IMR-90 (cell line): ENCODE results near the gene ARMH3. TPM values are rescaled to one million over a fixed set of nuclear protein-coding genes. Genes with fewer than 3 reads are reported as not detected.
A peak's percentile ranks its signal among the peaks of the same experiment; 100 is the strongest.

Experiments used
- ATAC-seq: fragments of 200-7000 bp; cut with Tn5 transposase; 2 replicates; pipeline ENCODE4 v1.9.1; 2020; ENCODE audit warnings: low read depth, mild to moderate bottlenecking, moderate library complexity
- BruUV-seq: library from RNA; stranded (reverse); fragments of 400-500 nt; replicated peaks from 2 replicates; lab custom pipeline; 2021; lab: Mats Ljungman, UMichigan
- CTCF ChIA-PET: fragments of 300-600 bp; formaldehyde crosslinking; extraction: SDS; loops from one replicate; lab custom pipeline; 2021; ENCODE audit warnings: antibody characterized with exemption; lab: Yijun Ruan, JAX
- POLR2A ChIA-PET: fragments of 300-600 bp; sonication (Branson Sonifier 250); formaldehyde crosslinking; loops from one replicate; lab custom pipeline; 2022; ENCODE audit warnings: antibody characterized with exemption; ENCODE audit not compliant: unreplicated experiment; lab: Charles Lee
- DNase-seq: peaks from one replicate; pipeline ENCODE4 v3.0.0; 2013
- H2AFZ ChIP-seq: replicated peaks from 2 replicates; pipeline ENCODE3; 2013; ENCODE audit warnings: low read length, mild to moderate bottlenecking; ENCODE audit not compliant: poor library complexity
- H2AK5ac ChIP-seq: 2 replicates; pipeline ENCODE4 v1.6.1; 2013; ENCODE audit warnings: low read depth, low read length, inconsistent platforms
- H2AK9ac ChIP-seq: replicated peaks from 2 replicates; pipeline ENCODE3; 2013; ENCODE audit warnings: mild to moderate bottlenecking, low read depth, low read length, moderate library complexity; ENCODE audit not compliant: poor library complexity
- H2BK120ac ChIP-seq: 2 replicates; pipeline ENCODE4 v1.6.1; 2013; ENCODE audit warnings: low read depth, low read length, inconsistent platforms
- H2BK15ac ChIP-seq: 3 replicates; pipeline ENCODE4 v1.6.1; 2013; ENCODE audit warnings: low read depth, low read length, inconsistent platforms
- H2BK20ac ChIP-seq: 2 replicates; pipeline ENCODE4 v1.6.1; 2013; ENCODE audit warnings: low read depth, mild to moderate bottlenecking, inconsistent platforms, low read length, moderate library complexity
- H2BK5ac ChIP-seq: 2 replicates; pipeline ENCODE4 v1.6.1; 2013; ENCODE audit warnings: mild to moderate bottlenecking, low read depth, low read length, inconsistent platforms; ENCODE audit not compliant: poor library complexity, severe bottlenecking
- H3K14ac ChIP-seq: replicated peaks from 2 replicates; pipeline ENCODE4 v1.6.1; 2013; ENCODE audit warnings: low read depth, low read length, inconsistent platforms
- H3K18ac ChIP-seq: 2 replicates; pipeline ENCODE4 v1.6.1; 2013; ENCODE audit warnings: low read depth, low read length, control low read depth
- H3K23ac ChIP-seq: 2 replicates; pipeline ENCODE4 v1.6.1; 2013; ENCODE audit warnings: low read depth, low read length, inconsistent platforms
- H3K27ac ChIP-seq: 2 replicates; pipeline ENCODE4 v1.5.1; 2013; ENCODE audit warnings: mild to moderate bottlenecking, control low read depth, low read length; ENCODE audit not compliant: insufficient read depth
- H3K27me3 ChIP-seq: 2 replicates; pipeline ENCODE4 v1.6.1; 2013; ENCODE audit warnings: low read length; ENCODE audit not compliant: control insufficient read depth, insufficient read depth
- H3K36me3 ChIP-seq: 2 replicates; pipeline ENCODE4 v1.6.1; 2013; ENCODE audit warnings: low read length, mixed read lengths; ENCODE audit not compliant: control insufficient read depth, insufficient read depth
- H3K4ac ChIP-seq: 2 replicates; pipeline ENCODE4 v1.6.1; 2013; ENCODE audit warnings: low read depth, low read length, inconsistent platforms
- H3K4me1 ChIP-seq: 2 replicates; pipeline ENCODE4 v1.6.1; 2013; ENCODE audit warnings: low read length, mixed read lengths; ENCODE audit not compliant: control insufficient read depth, insufficient read depth
- H3K4me2 ChIP-seq: 2 replicates; pipeline ENCODE4 v1.6.1; 2013; ENCODE audit warnings: low read depth, mild to moderate bottlenecking, control low read depth, low read length, moderate library complexity
- H3K4me3 ChIP-seq: 2 replicates; pipeline ENCODE4 v1.5.1; 2013; ENCODE audit warnings: low read depth, mild to moderate bottlenecking, control low read depth, low read length, moderate library complexity; ENCODE audit not compliant: insufficient read depth
- H3K56ac ChIP-seq: 2 replicates; pipeline ENCODE4 v1.6.1; 2013; ENCODE audit warnings: low read length, inconsistent platforms; ENCODE audit not compliant: insufficient read depth; ENCODE audit errors: extremely low read depth
- H3K79me1 ChIP-seq, 2 experiments: 2 replicates each; pipeline ENCODE4 v1.6.1; 2013; ENCODE audit warnings: low read length in 2 of 2, inconsistent platforms in 1 of 2, low read depth in 1 of 2
- H3K9ac ChIP-seq: 2 replicates; pipeline ENCODE4 v1.6.1; 2013; ENCODE audit warnings: low read depth, low read length, control low read depth
- H3K9me1 ChIP-seq: 2 replicates; pipeline ENCODE4 v1.6.1; 2013; ENCODE audit warnings: low read length, inconsistent platforms; ENCODE audit not compliant: insufficient read depth
- H3K9me3 ChIP-seq: 2 replicates; pipeline ENCODE4 v1.6.1; 2013; ENCODE audit warnings: low read length; ENCODE audit not compliant: control insufficient read depth, insufficient read depth
- H4K20me1 ChIP-seq: 2 replicates; pipeline ENCODE4 v1.6.1; 2013; ENCODE audit warnings: low read length, inconsistent platforms; ENCODE audit not compliant: insufficient read depth
- H4K5ac ChIP-seq: 2 replicates; pipeline ENCODE4 v1.6.1; 2013; ENCODE audit warnings: mild to moderate bottlenecking, low read depth, low read length, control low read depth
- H4K8ac ChIP-seq, 2 experiments: 2 replicates each; pipeline ENCODE4 v1.6.1; 2013; ENCODE audit warnings: low read depth in 2 of 2, low read length in 2 of 2, control low read depth in 1 of 2, inconsistent platforms in 1 of 2
- H4K91ac ChIP-seq: 2 replicates; pipeline ENCODE4 v1.6.1; 2013; ENCODE audit warnings: low read depth, low read length, inconsistent platforms; ENCODE audit not compliant: insufficient read depth
- BHLHE40 ChIP-seq: fragments of 150-350 bp; IDR thresholded peaks from 2 replicates; pipeline ENCODE4 v1.6.1; 2016; ENCODE audit warnings: mild to moderate bottlenecking, low read depth, low read length
- CEBPB ChIP-seq: IDR thresholded peaks from 2 replicates; pipeline ENCODE4 v1.6.1; 2012; ENCODE audit warnings: low read depth, low read length, improper control_type of control experiment
- CHD1 ChIP-seq: IDR thresholded peaks from 2 replicates; pipeline ENCODE4 v1.6.1; 2012; ENCODE audit warnings: low read depth, low read length, improper control_type of control experiment
- CTCF ChIP-seq: conservative IDR thresholded peaks from 2 replicates; pipeline ENCODE4 v1.5.1; 2012; ENCODE audit warnings: mild to moderate bottlenecking, low read depth, low read length, improper control_type of control experiment
- ELK1 ChIP-seq: fragments of 150-350 bp; IDR thresholded peaks from 2 replicates; pipeline ENCODE4 v1.6.1; 2016; ENCODE audit warnings: low read depth, mild to moderate bottlenecking, low read length, moderate library complexity, borderline replicate concordance
- FOS ChIP-seq: fragments of 150-350 bp; IDR thresholded peaks from 2 replicates; pipeline ENCODE4 v1.6.1; 2016; ENCODE audit warnings: low read depth, low read length
- MAFK ChIP-seq: IDR thresholded peaks from 2 replicates; pipeline ENCODE4 v1.6.1; 2012; ENCODE audit warnings: low read depth, low read length, improper control_type of control experiment
- MAZ ChIP-seq: IDR thresholded peaks from 2 replicates; pipeline ENCODE4 v1.6.1; 2012; ENCODE audit warnings: low read depth, mild to moderate bottlenecking, low read length, improper control_type of control experiment, moderate library complexity, borderline replicate concordance
- MXI1 ChIP-seq: IDR thresholded peaks from 2 replicates; pipeline ENCODE4 v1.6.1; 2012; ENCODE audit warnings: low read depth, mild to moderate bottlenecking, low read length, moderate library complexity, borderline replicate concordance
- NFE2L2 ChIP-seq: fragments of 150-350 bp; IDR thresholded peaks from 2 replicates; pipeline ENCODE4 v1.6.1; 2016; ENCODE audit warnings: low read depth, mild to moderate bottlenecking, low read length
- POLR2A ChIP-seq: IDR thresholded peaks from 2 replicates; pipeline ENCODE4 v1.6.1; 2012; ENCODE audit warnings: mild to moderate bottlenecking, low read depth, low read length
- RAD21 ChIP-seq: IDR thresholded peaks from 2 replicates; pipeline ENCODE4 v1.6.1; 2012; ENCODE audit warnings: low read length, improper control_type of control experiment
- RCOR1 ChIP-seq: IDR thresholded peaks from 2 replicates; pipeline ENCODE4 v1.6.1; 2012; ENCODE audit warnings: mild to moderate bottlenecking, low read length, improper control_type of control experiment; ENCODE audit not compliant: insufficient replicate concordance
- RFX5 ChIP-seq: IDR thresholded peaks from 2 replicates; pipeline ENCODE4 v1.8.0; 2012; ENCODE audit warnings: low read depth, mild to moderate bottlenecking, low read length, moderate library complexity
- SMC3 ChIP-seq: fragments of 150-350 bp; IDR thresholded peaks from 2 replicates; pipeline ENCODE4 v1.6.1; 2016; ENCODE audit warnings: low read depth, mild to moderate bottlenecking, antibody characterized with exemption, low read length, moderate library complexity
- WGBS, 2 experiments: methylation state at CpG; one replicate each; pipeline versions ENCODE4 v1.1.5 to v1.1.7; 2013; ENCODE audit warnings: missing lambda C conversion rate in 2 of 2; ENCODE audit not compliant: insufficient read length in 1 of 2; ENCODE audit errors: extremely low coverage in 2 of 2; 5-methylcytosine and 5-hydroxymethylcytosine counted together
- dilution Hi-C: fragments of 300-500 bp; cut with HindIII; formaldehyde crosslinking; loops from one replicate; pipeline ENCODE4 v1.14.3; 2018; ENCODE audit warnings: low sequenced_read_pairs; ENCODE audit not compliant: unreplicated experiment
- in situ Hi-C: fragments of 300-500 bp; cut with MboI; formaldehyde crosslinking; loops from 3 replicates; pipeline ENCODE4 v1.14.3; 2019; ENCODE audit warnings: low sequenced_read_pairs, inconsistent platforms, mixed read lengths
- intact Hi-C: fragments of 100-400 bp; cut with micrococcal nuclease; formaldehyde crosslinking; loops from 2 replicates; pipeline ENCODE4 v1.10.0; 2022
- polyA plus RNA-seq, 3 experiments: library from polyadenylated mRNA; depleted of rRNA; stranded (reverse); fragments of >200 nt; gene quantifications; 2 replicates each; pipeline ENCODE4 v1.2.3, GENCODE V29; 2012; ENCODE audit warnings: low replicate concordance in 1 of 3
- total RNA-seq: library from RNA; depleted of rRNA; stranded (reverse); fragments of >200 nt; gene quantifications from 2 replicates; pipeline ENCODE4 v1.2.3, GENCODE V29; 2012

The ARMH3 gene
- total and polyA plus RNA-seq, 2 of the 4 experiments (the other 2 are of a cell fraction) = 12.1 to 13.1 TPM

- no TSS peak for BruUV-seq
- no peak within 1 kb of the TSS for H3K9ac ChIP-seq
- no peak within 1 kb of the TSS for H3K27ac ChIP-seq
- intact Hi-C loops = loop anchor here (2.0 kb wide), 1 partner anchor 39 kb away; no protein-coding TSS in a partner anchor
- no peak within 1 kb of the TSS for H4K5ac ChIP-seq
- DNase-seq (no peak), ATAC-seq (no peak)
- no peak within 1 kb of the TSS for H2AK9ac ChIP-seq
- peaks cover 4% of the 10 kb centered on the region; the same call in 1 of the 2 replicates for H3K36me3 ChIP-seq
- in situ Hi-C loops = loop anchor here (5.0 kb wide), 1 partner anchor 169 kb away; no protein-coding TSS in a partner anchor
- peaks cover 8% of the 10 kb centered on the region; the same call in 1 of the 2 replicates for H3K4me1 ChIP-seq
- H3K4ac ChIP-seq = no peak within 1 kb of the TSS
- dilution Hi-C loops = no loop called here
- WGBS, 2 experiments = 10% methylated on average over 2 of the region's 60 CpGs; no CpG with 5 or more reads in 1 of the 2 experiments
- no peak within 1 kb of the TSS for H2BK120ac ChIP-seq
- no peak within 1 kb of the TSS for H3K23ac ChIP-seq
- H3K18ac ChIP-seq = no peak within 1 kb of the TSS
- no peak within 1 kb of the TSS for H2BK20ac ChIP-seq
- no peak within 1 kb of the TSS for H4K8ac ChIP-seq
- H3K4me2 ChIP-seq = no peak within 1 kb of the TSS
- no peak within 1 kb of the TSS for H2BK5ac ChIP-seq
- ChIA-PET POLR2A (no interaction called here), CTCF (interaction anchor here (0.6 to 1.0 kb wide), 2 partner anchors 45 to 212 kb away, joined by 3 read pairs; no protein-coding TSS in a partner anchor)
- H4K20me1 ChIP-seq = peaks cover 39% of the 10 kb centered on the region
- no peak within 1 kb of the TSS for H3K14ac ChIP-seq
- H3K56ac ChIP-seq = no peak within 1 kb of the TSS
- peaks cover 12% of the 10 kb centered on the region for H3K9me1 ChIP-seq
- H3K79me1 ChIP-seq = peaks cover 0 to 9% of the 10 kb centered on the region in 2 experiments; a peak in 1 of 4 replicates
- no peak within 1 kb of the TSS for H2AK5ac ChIP-seq
- H2AFZ ChIP-seq = no peak within 1 kb of the TSS
- H3K27me3 ChIP-seq = no peaks in the 10 kb centered on the region
- no peak within 1 kb of the TSS for H3K4me3 ChIP-seq
- H3K9me3 ChIP-seq = no peaks in the 10 kb centered on the region
- H2BK15ac ChIP-seq = no peak within 1 kb of the TSS
- no peak within 1 kb of the TSS for H4K91ac ChIP-seq
- TF ChIP-seq MAZ (no peak), FOS (no peak), MXI1 (no peak), RFX5 (no peak), BHLHE40 (no peak), ELK1 (no peak), CTCF (peak; percentile 39), POLR2A (no peak), CEBPB (no peak), MAFK (no peak), RCOR1 (no peak), CHD1 (no peak), SMC3 (peak; percentile 10; the same call in 1 of the 2 replicates), NFE2L2 (no peak), RAD21 (no peak)
Measured at GRCh38 chr10:101843032-101844021, 212.6 kb downstream of the ARMH3 start, which contains the start of gene KCNIP2. Gene KCNIP2 (minus strand): TSS chr10:101843800. CDS start chr10:101843568, 232 bp downstream.
